Ramos (cell line): ENCODE measurements around the gene USP30.
"Not testable (repeated sequence)": the region's sequence is repeated elsewhere in the genome, so short reads cannot be mapped to it uniquely, and the experiment has no call there.

Source experiments
- in situ Hi-C: fragments of 300-500 bp; cut with MboI; formaldehyde crosslinking; loops from one replicate; pipeline ENCODE4 v1.14.3; 2022; ENCODE audit warnings: low sequenced_read_pairs; ENCODE audit not compliant: unreplicated experiment

The USP30 gene

GRCh38 chr12:109049794-109050193 is 2.6 kb upstream of the USP30 start:
- in situ Hi-C loops = not testable (repeated sequence)

GRCh38 chr12:109052097-109052413 is 321 bp upstream of the USP30 start:
- in situ Hi-C loops = no loop called here

GRCh38 chr12:109053382-109054123 is 1.2 kb downstream of the USP30 start:
- in situ Hi-C loops = no loop called here

- in situ Hi-C loops = not testable (repeated sequence)
Measured at GRCh38 chr12:109054124-109054513, 1.7 kb downstream of the USP30 start.

GRCh38 chr12:109054520-109054919 is 2.1 kb downstream of the USP30 start:
- in situ Hi-C loops = no loop called here

- in situ Hi-C loops = no loop called here
Measured at GRCh38 chr12:109056891-109057290, 4.5 kb downstream of the USP30 start.

GRCh38 chr12:109057376-109057775 is 5.0 kb downstream of the USP30 start:
- in situ Hi-C loops = no loop called here

- in situ Hi-C loops = no loop called here
Measured at GRCh38 chr12:109058773-109059172, 6.4 kb downstream of the USP30 start.

- in situ Hi-C loops = loop anchor here (10.0 kb wide), 1 partner anchor 429 kb away; the partner anchor contains the start of gene SELPLG
Measured at GRCh38 chr12:109064143-109064542, 11.8 kb downstream of the USP30 start.

- in situ Hi-C loops = loop anchor here (10.0 kb wide), 1 partner anchor 431 kb away; the partner anchor contains the start of gene SELPLG
Measured at GRCh38 chr12:109065154-109065852, 12.9 kb downstream of the USP30 start.

- in situ Hi-C loops = loop anchor here (10.0 kb wide), 1 partner anchor 431 kb away; the partner anchor contains the start of gene SELPLG
Measured at GRCh38 chr12:109065853-109066193, 13.4 kb downstream of the USP30 start.

GRCh38 chr12:109069307-109070271 is 17.2 kb downstream of the USP30 start:
- in situ Hi-C loops = loop anchor here (10.0 kb wide), 1 partner anchor 435 kb away; the partner anchor contains the start of gene SELPLG

GRCh38 chr12:109074866-109075265 is 22.5 kb downstream of the USP30 start:
- in situ Hi-C loops = no loop called here

- in situ Hi-C loops = no loop called here
Measured at GRCh38 chr12:109082751-109083150, 30.4 kb downstream of the USP30 start.

GRCh38 chr12:109084425-109084824 is 32.0 kb downstream of the USP30 start:
- in situ Hi-C loops = no loop called here

GRCh38 chr12:109085590-109085989 is 33.2 kb downstream of the USP30 start:
- in situ Hi-C loops = no loop called here

GRCh38 chr12:109087250-109087649 is 34.9 kb downstream of the USP30 start:
- in situ Hi-C loops = no loop called here

GRCh38 chr12:109088818-109089217 is 36.4 kb downstream of the USP30 start:
- in situ Hi-C loops = no loop called here

- in situ Hi-C loops = loop anchor here (5.0 to 10.0 kb wide), 4 partner anchors 132 to 525 kb away; partner anchors contain the start of genes ISCU and SART3
Measured at GRCh38 chr12:109089683-109090082, 37.3 kb downstream of the USP30 start.

- in situ Hi-C loops = loop anchor here (5.0 to 10.0 kb wide), 4 partner anchors 135 to 528 kb away; partner anchors contain the start of genes ISCU and SART3
Measured at GRCh38 chr12:109092497-109093021, 40.2 kb downstream of the USP30 start.
